Activated naive CD8-positive, alpha-beta T cell (primary cell): ENCODE measurements around the gene KAZN.

Source experiments
- H3K27ac Mint-ChIP-seq: one replicate; pipeline ENCODE4 v1.8.0; 2021; ENCODE audit warnings: mixed read lengths
- H3K27me3 Mint-ChIP-seq: one replicate; pipeline ENCODE4 v1.8.0; 2021; ENCODE audit warnings: mixed read lengths
- H3K36me3 Mint-ChIP-seq: one replicate; pipeline ENCODE4 v1.8.0; 2021; ENCODE audit warnings: mixed read lengths
- H3K4me1 Mint-ChIP-seq: one replicate; pipeline ENCODE4 v1.8.0; 2021; ENCODE audit warnings: low read depth, mixed read lengths
- H3K4me3 Mint-ChIP-seq: one replicate; pipeline ENCODE4 v1.8.0; 2021; ENCODE audit warnings: mild to moderate bottlenecking, mixed read lengths
- H3K9me3 Mint-ChIP-seq: one replicate; pipeline ENCODE4 v1.8.0; 2021; ENCODE audit warnings: low read depth, mixed read lengths

KAZN gene

DNA sequence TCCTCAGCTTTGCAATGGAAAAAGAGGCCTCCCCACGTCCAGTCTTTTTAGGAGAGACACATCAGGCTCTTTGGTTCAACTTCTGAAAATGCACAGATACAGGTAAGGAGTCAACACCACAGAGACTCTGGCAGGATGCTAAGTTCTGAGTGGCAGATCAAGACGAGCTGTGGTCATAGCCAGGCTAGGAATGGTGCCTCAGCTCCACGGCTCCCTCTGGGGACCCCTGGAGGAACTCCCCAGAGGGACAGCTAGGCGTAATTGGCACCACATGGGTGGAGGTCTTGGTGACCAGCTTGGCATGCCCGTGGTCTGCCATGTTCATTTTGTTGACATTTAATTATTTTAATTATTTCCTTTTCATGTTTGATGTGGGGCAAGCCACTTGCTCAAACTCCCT lies 206.1 kb downstream of the KAZN start:
- H3K9me3 Mint-ChIP-seq = peaks cover 4% of the 10 kb centered on the region
- peaks cover 1% of the 10 kb centered on the region for H3K27me3 Mint-ChIP-seq
- no peaks in the 10 kb centered on the region for H3K36me3 Mint-ChIP-seq
- peaks cover 2% of the 10 kb centered on the region for H3K4me1 Mint-ChIP-seq
- H3K4me3 Mint-ChIP-seq = no peak overlapping the region
- no peak overlapping the region for H3K27ac Mint-ChIP-seq

- H3K27me3 Mint-ChIP-seq = peaks cover 2% of the 10 kb centered on the region
- H3K27ac Mint-ChIP-seq = no peak overlapping the region
- peaks cover 4% of the 10 kb centered on the region for H3K9me3 Mint-ChIP-seq
- no peaks in the 10 kb centered on the region for H3K36me3 Mint-ChIP-seq
- H3K4me3 Mint-ChIP-seq = no peak overlapping the region
- H3K4me1 Mint-ChIP-seq = peaks cover 3% of the 10 kb centered on the region
Observed at GRCh38 chr1:14806772-14807171, 208.3 kb downstream of the KAZN start.

- no peak overlapping the region for H3K4me3 Mint-ChIP-seq
- peaks cover 3% of the 10 kb centered on the region for H3K4me1 Mint-ChIP-seq
Observed at GRCh38 chr1:14808768-14809167, 210.3 kb downstream of the KAZN start.

DNA sequence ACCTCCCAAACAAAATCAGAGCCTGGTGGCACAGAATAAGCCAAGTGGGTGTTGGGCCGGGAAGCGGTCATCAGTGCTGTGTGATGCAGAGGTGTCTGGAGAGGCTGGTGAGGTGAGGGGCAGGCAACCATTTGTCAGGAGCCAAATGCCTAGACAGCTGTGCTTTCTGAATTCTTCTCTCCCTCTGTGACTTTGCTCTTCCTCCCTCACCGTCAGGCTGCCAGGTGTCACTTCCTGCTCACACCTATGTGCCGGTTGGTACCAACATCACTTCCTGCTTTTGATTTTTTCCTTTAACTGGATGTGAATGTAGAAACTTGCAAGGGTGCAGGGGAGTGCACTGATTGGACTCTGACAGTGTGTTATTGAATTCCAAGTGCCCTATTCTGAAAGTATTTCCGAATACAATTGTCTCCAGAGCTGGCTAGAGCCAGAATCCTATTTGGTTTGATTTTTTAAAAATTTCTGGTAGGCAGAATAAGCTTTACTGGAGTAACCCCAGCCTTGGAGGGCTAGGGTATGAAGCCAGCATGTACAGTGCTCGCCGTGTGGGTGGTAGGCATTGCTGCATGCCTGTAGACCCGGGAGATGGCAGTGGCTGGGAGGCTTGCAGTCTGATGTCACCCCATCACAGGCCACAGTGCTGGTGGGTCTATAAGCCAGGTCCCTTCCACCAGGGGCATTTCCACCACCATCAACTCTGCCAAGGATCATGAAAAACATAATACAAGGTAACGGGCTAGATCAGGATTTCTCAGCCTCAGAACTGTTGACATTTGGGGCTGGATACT lies 210.9 kb downstream of the KAZN start:
- H3K36me3 Mint-ChIP-seq = no peaks in the 10 kb centered on the region
- peaks cover 4% of the 10 kb centered on the region for H3K9me3 Mint-ChIP-seq
- H3K27ac Mint-ChIP-seq = no peak overlapping the region
- no peak overlapping the region for H3K4me3 Mint-ChIP-seq
- peaks cover 1% of the 10 kb centered on the region for H3K27me3 Mint-ChIP-seq
- H3K4me1 Mint-ChIP-seq = peaks cover 3% of the 10 kb centered on the region

More at GRCh38 chr1:14808768-14809167, 210.3 kb downstream of the KAZN start:
- H3K36me3 Mint-ChIP-seq = no peaks in the 10 kb centered on the region
- H3K27ac Mint-ChIP-seq = no peak overlapping the region
- H3K27me3 Mint-ChIP-seq = peaks cover 1% of the 10 kb centered on the region
- H3K9me3 Mint-ChIP-seq = peaks cover 4% of the 10 kb centered on the region

- Mint-ChIP-seq H3K27ac (no peak overlapping the region), H3K4me3 (no peak overlapping the region), H3K27me3 (peaks cover 1% of the 10 kb centered on the region), H3K9me3 (peaks cover 4% of the 10 kb centered on the region), H3K36me3 (no peaks in the 10 kb centered on the region), H3K4me1 (peaks cover 3% of the 10 kb centered on the region)
Observed at GRCh38 chr1:14810595-14811361, 212.3 kb downstream of the KAZN start.

GRCh38 chr1:14811573-14811972 lies 213.1 kb downstream of the KAZN start:
- no peak overlapping the region for H3K27ac Mint-ChIP-seq
- peaks cover 4% of the 10 kb centered on the region for H3K9me3 Mint-ChIP-seq
- H3K27me3 Mint-ChIP-seq = peaks cover 1% of the 10 kb centered on the region
- peaks cover 3% of the 10 kb centered on the region for H3K4me1 Mint-ChIP-seq
- H3K36me3 Mint-ChIP-seq = no peaks in the 10 kb centered on the region
- no peak overlapping the region for H3K4me3 Mint-ChIP-seq

DNA sequence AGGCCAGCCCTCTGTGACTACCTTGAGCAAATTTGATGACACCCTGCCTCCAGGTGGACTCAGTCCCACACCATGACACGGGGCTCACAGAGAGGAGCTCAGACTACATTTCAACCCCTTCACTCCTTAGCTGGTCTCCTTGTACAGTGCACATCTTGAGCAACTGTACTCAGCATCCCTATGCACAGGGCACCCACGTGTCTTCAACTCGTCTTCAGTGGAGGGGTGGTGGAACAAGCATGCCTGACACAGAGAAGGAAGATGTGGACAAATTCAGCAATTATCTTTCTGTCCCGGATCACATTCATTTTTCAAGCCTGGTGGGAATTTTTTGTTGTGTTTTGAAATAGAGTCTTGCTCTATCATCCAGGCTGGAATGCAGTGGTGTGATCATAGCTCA lies 213.7 kb downstream of the KAZN start:
- Mint-ChIP-seq H3K9me3 (peaks cover 4% of the 10 kb centered on the region), H3K4me1 (peaks cover 3% of the 10 kb centered on the region), H3K27ac (no peak overlapping the region), H3K4me3 (no peak overlapping the region), H3K36me3 (no peaks in the 10 kb centered on the region), H3K27me3 (peaks cover 1% of the 10 kb centered on the region)

- H3K36me3 Mint-ChIP-seq = no peaks in the 10 kb centered on the region
- H3K27ac Mint-ChIP-seq = no peak overlapping the region
- no peak overlapping the region for H3K4me3 Mint-ChIP-seq
- peaks cover 2% of the 10 kb centered on the region for H3K4me1 Mint-ChIP-seq
- H3K9me3 Mint-ChIP-seq = no peaks in the 10 kb centered on the region
- H3K27me3 Mint-ChIP-seq = peaks cover 1% of the 10 kb centered on the region
Observed at GRCh38 chr1:14815175-14815877, 216.8 kb downstream of the KAZN start.

- Mint-ChIP-seq H3K27me3 (no peaks in the 10 kb centered on the region), H3K4me3 (no peak overlapping the region), H3K4me1 (no peaks in the 10 kb centered on the region), H3K36me3 (no peaks in the 10 kb centered on the region), H3K9me3 (no peaks in the 10 kb centered on the region), H3K27ac (no peak overlapping the region)
Observed at GRCh38 chr1:14817223-14818170, 219.0 kb downstream of the KAZN start.

DNA sequence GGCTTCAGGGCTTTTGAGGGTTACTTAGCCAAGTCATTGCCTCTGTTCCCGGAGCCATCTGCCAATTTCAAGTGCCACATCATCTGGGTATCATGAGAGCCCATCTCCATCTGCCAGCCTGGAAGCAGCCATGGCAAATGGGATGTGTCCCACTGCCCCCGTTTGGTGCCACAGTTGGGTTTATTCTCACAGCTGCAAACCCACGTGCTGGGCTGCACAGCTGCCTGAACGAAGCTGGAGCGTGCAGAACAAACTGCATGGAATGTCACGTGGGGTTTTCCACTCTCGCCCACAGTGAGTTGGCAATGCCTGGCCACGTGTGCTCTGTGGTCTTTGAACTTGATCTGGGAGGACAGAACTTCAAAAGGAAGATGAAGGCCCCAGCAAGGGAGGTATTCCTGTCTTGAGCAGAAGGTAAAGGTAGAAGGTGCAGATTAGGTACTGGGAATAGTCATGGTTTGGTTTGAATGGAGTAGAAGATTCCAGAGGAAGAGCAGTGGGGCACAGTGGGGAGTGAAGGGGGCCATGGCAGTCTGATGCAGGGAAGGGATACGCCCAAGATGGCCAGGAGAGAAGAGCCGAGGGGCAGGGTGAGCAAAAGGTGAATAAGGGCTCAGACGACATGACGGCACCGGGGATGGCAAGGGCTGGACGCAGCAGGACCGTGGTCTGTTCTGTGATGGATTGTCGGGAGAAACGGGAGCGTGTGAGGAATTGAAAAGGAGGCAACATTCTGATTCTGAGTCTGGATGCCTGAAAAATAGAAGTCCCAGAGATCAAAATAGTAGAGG lies 222.0 kb downstream of the KAZN start:
- Mint-ChIP-seq H3K27ac (no peak overlapping the region), H3K9me3 (no peaks in the 10 kb centered on the region), H3K36me3 (no peaks in the 10 kb centered on the region), H3K4me1 (no peaks in the 10 kb centered on the region), H3K27me3 (no peaks in the 10 kb centered on the region), H3K4me3 (no peak overlapping the region)

- no peak overlapping the region for H3K27ac Mint-ChIP-seq
- no peaks in the 10 kb centered on the region for H3K36me3 Mint-ChIP-seq
- H3K4me1 Mint-ChIP-seq = no peaks in the 10 kb centered on the region
- no peaks in the 10 kb centered on the region for H3K9me3 Mint-ChIP-seq
- no peaks in the 10 kb centered on the region for H3K27me3 Mint-ChIP-seq
- no peak overlapping the region for H3K4me3 Mint-ChIP-seq
Observed at GRCh38 chr1:14822493-14822892, 224.0 kb downstream of the KAZN start.

DNA sequence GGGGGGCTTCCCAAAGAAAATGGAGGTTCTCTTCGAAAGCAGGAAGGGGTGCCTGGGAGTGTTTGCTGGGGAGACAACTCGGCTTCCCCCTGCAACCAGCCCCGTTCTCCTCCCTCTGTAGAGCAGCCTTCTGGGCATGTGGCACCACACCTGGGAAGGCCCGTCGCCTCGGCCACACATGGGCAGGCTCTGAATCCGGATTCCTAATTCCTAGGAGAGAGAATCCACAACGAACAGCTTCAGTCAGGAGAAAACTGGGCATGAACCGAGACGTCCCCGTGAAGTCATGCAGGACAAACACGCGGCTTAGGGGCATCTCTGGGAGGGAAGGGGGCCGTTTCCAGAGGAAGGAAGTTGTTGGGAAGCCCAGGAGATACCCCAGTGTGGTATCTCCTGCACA lies 224.5 kb downstream of the KAZN start:
- Mint-ChIP-seq H3K27ac (no peak overlapping the region), H3K9me3 (no peaks in the 10 kb centered on the region), H3K4me1 (no peaks in the 10 kb centered on the region), H3K4me3 (no peak overlapping the region), H3K36me3 (no peaks in the 10 kb centered on the region), H3K27me3 (no peaks in the 10 kb centered on the region)

GRCh38 chr1:14824314-14824915 lies 225.9 kb downstream of the KAZN start:
- H3K4me3 Mint-ChIP-seq = no peak overlapping the region
- H3K36me3 Mint-ChIP-seq = no peaks in the 10 kb centered on the region
- H3K27ac Mint-ChIP-seq = no peak overlapping the region
- no peaks in the 10 kb centered on the region for H3K9me3 Mint-ChIP-seq
- no peaks in the 10 kb centered on the region for H3K4me1 Mint-ChIP-seq
- H3K27me3 Mint-ChIP-seq = no peaks in the 10 kb centered on the region
